GM13977 (cell line): ENCODE measurements around the gene GNAI2.

ENCODE experiments used
- DNase-seq: peaks from one replicate; pipeline ENCODE4 v3.0.0; 2012; ENCODE audit warnings: low spot score
- in situ Hi-C: fragments of 300-500 bp; cut with MboI; formaldehyde crosslinking; loops from one replicate; pipeline ENCODE4 v1.12.0; 2022; ENCODE audit warnings: low sequenced_read_pairs, low pct_unique_long_range_greater_than_20kb, mixed read lengths, inconsistent platforms; ENCODE audit not compliant: unreplicated experiment
- TF ChIP-seq, protein P1 (sequence below): IDR thresholded peaks from 2 replicates; pipeline ENCODE4 v1.5.1; 2012; ENCODE audit warnings: mild to moderate bottlenecking, control low read depth; ENCODE audit not compliant: insufficient read depth; ENCODE audit errors: extremely low read depth, missing control alignments

GNAI2 gene

GRCh38 chr3:50235716-50236483 lies at the start of gene GNAI2:
TSS of gene GNAI2 (plus strand) at chr3:50236204. CDS start at chr3:50236336, 132 bp downstream.
- peak; percentile 100 for DNase-seq
- in situ Hi-C loops = no loop called here
- TF ChIP-seq, protein P1, sequence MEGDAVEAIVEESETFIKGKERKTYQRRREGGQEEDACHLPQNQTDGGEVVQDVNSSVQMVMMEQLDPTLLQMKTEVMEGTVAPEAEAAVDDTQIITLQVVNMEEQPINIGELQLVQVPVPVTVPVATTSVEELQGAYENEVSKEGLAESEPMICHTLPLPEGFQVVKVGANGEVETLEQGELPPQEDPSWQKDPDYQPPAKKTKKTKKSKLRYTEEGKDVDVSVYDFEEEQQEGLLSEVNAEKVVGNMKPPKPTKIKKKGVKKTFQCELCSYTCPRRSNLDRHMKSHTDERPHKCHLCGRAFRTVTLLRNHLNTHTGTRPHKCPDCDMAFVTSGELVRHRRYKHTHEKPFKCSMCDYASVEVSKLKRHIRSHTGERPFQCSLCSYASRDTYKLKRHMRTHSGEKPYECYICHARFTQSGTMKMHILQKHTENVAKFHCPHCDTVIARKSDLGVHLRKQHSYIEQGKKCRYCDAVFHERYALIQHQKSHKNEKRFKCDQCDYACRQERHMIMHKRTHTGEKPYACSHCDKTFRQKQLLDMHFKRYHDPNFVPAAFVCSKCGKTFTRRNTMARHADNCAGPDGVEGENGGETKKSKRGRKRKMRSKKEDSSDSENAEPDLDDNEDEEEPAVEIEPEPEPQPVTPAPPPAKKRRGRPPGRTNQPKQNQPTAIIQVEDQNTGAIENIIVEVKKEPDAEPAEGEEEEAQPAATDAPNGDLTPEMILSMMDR = no peak

GRCh38 chr3:50187750-50188149 lies 48.3 kb upstream of the GNAI2 start:
- no peak for DNase-seq
- in situ Hi-C loops = no loop called here
- TF ChIP-seq, protein P1 = no peak

- TF ChIP-seq, protein P1 = peak; percentile 62
- in situ Hi-C loops = no loop called here
- peak; percentile 77 for DNase-seq
Observed at GRCh38 chr3:50189274-50189673, 46.7 kb upstream of the GNAI2 start.

- DNase-seq = no peak
- TF ChIP-seq, protein P1 = no peak
- in situ Hi-C loops = no loop called here
Observed at GRCh38 chr3:50189989-50190388, 46.0 kb upstream of the GNAI2 start.

DNA sequence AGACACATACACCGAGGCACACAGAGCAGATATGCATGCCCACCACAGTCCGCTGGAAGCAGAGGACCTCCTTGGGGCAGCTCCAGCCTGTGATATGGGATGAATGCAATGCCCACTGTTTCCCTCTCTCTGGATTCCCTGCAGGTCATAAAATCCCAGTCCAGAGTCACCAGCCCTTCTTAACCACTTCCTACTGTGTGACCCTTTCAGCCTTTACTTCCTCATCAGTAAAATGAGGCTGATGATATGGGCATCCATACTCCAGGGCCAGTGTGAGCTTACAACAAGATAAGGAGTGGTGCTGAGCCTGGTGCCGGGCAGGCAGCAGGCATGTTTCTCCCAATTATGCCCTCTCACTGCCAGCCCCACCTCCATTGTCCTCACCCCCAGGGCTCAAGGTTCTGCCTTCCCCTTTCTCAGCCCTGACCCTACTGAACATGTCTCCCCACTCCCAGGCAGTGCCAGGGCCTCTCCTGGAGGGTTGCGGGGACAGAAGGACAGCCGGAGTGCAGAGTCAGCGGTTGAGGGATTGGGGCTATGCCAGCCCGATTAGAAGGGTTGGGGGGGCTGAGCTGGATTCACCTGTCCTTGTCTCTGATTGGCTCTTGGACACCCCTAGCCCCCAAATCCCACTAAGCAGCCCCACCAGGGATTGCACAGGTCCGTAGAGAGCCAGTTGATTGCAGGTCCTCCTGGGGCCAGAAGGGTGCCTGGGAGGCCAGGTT lies 44.9 kb upstream of the GNAI2 start, which contains the start of gene GNAT1:
Gene GNAT1, plus strand, starts transcription at position 675 of the 725 bp plus-strand sequence. CDS start 116 bp downstream, outside the sequence.
- TF ChIP-seq, protein P1 = no peak
- DNase-seq = no peak
- in situ Hi-C loops = no loop called here

GRCh38 chr3:50192124-50192523 lies 43.9 kb upstream of the GNAI2 start:
- no peak for DNase-seq
- TF ChIP-seq, protein P1 = no peak
- in situ Hi-C loops = no loop called here
